ENCODE results near the gene KCNK3. TPM values are rescaled to one million over a fixed set of nuclear protein-coding genes. Genes with fewer than 3 reads are reported as not detected.

Gene KCNK3
- polyA plus RNA-seq, 1 donor from 2014 or later: 12.9 TPM

DNA sequence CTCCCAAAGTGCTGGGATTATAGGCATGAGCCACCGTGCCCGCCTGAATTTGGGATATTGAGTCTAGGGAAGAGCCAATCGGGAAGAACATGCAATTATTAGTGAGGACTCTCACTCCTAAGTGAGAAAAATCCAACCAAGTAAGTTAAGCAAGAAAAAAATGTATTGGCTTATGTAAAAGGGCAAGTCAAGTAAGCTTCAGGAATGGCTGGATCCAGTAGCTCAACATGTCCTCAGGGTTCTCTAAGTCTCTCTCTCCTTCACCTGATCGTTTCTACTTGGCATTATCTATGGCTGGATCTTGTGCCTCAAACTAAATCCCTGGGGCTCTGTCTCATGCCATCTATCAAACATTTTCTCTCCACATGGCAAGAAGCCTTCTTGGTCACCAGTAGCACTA is 35.3 kb upstream of the KCNK3 start:
- Histone ChIP-seq H3K27me3 (ENCODE audit: insufficient read depth, low read depth, low read length) (no peaks in the 10 kb centered on the region), H3K27ac (ENCODE audit: low read length) (no peak overlapping the region), H3K4me3 (ENCODE audit: low read length) (no peak overlapping the region), H3K9me3 (ENCODE audit: low read length) (no peaks in the 10 kb centered on the region), H3K4me2 (ENCODE audit: low read length) (no peak overlapping the region), H2AFZ (ENCODE audit: low read depth, low read length) (no peak overlapping the region), H3K9me2 (ENCODE audit: insufficient read depth, low read length) (no peaks in the 10 kb centered on the region), H3F3A (ENCODE audit: insufficient read depth, low read length, poor library complexity, severe bottlenecking) (no peaks in the 10 kb centered on the region), H3K36me3 (ENCODE audit: insufficient read depth, low read length) (no peaks in the 10 kb centered on the region), H3K79me2 (replicated peaks; ENCODE audit: insufficient read depth, low read length) (no peaks in the 10 kb centered on the region), H4K20me1 (ENCODE audit: insufficient read depth) (no peaks in the 10 kb centered on the region), H3K9ac (ENCODE audit: low read length) (no peak overlapping the region)
- TF ChIP-seq RAD21 (conservative IDR thresholded peaks at IDR 0.05) (no peak), TAF1 (IDR thresholded peaks at IDR 0.05; ENCODE audit: low read depth) (no peak), POLR2AphosphoS5 (IDR thresholded peaks at IDR 0.05) (no peak), EZH2 (IDR thresholded peaks at IDR 0.05; ENCODE audit: borderline replicate concordance, insufficient read depth, low read length, poor library complexity, severe bottlenecking) (no peak), MXI1 (conservative IDR thresholded peaks at IDR 0.05; ENCODE audit: poor library complexity, severe bottlenecking) (no peak), EP300 (conservative IDR thresholded peaks at IDR 0.05; ENCODE audit: poor library complexity, severe bottlenecking) (no peak), SMC3 (conservative IDR thresholded peaks at IDR 0.05; ENCODE audit: poor library complexity) (no peak)
- TF ChIP-seq, protein P1, sequence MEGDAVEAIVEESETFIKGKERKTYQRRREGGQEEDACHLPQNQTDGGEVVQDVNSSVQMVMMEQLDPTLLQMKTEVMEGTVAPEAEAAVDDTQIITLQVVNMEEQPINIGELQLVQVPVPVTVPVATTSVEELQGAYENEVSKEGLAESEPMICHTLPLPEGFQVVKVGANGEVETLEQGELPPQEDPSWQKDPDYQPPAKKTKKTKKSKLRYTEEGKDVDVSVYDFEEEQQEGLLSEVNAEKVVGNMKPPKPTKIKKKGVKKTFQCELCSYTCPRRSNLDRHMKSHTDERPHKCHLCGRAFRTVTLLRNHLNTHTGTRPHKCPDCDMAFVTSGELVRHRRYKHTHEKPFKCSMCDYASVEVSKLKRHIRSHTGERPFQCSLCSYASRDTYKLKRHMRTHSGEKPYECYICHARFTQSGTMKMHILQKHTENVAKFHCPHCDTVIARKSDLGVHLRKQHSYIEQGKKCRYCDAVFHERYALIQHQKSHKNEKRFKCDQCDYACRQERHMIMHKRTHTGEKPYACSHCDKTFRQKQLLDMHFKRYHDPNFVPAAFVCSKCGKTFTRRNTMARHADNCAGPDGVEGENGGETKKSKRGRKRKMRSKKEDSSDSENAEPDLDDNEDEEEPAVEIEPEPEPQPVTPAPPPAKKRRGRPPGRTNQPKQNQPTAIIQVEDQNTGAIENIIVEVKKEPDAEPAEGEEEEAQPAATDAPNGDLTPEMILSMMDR (IDR thresholded peaks at IDR 0.05; ENCODE audit: poor library complexity, severe bottlenecking): no peak
- TF ChIP-seq, protein P2, sequence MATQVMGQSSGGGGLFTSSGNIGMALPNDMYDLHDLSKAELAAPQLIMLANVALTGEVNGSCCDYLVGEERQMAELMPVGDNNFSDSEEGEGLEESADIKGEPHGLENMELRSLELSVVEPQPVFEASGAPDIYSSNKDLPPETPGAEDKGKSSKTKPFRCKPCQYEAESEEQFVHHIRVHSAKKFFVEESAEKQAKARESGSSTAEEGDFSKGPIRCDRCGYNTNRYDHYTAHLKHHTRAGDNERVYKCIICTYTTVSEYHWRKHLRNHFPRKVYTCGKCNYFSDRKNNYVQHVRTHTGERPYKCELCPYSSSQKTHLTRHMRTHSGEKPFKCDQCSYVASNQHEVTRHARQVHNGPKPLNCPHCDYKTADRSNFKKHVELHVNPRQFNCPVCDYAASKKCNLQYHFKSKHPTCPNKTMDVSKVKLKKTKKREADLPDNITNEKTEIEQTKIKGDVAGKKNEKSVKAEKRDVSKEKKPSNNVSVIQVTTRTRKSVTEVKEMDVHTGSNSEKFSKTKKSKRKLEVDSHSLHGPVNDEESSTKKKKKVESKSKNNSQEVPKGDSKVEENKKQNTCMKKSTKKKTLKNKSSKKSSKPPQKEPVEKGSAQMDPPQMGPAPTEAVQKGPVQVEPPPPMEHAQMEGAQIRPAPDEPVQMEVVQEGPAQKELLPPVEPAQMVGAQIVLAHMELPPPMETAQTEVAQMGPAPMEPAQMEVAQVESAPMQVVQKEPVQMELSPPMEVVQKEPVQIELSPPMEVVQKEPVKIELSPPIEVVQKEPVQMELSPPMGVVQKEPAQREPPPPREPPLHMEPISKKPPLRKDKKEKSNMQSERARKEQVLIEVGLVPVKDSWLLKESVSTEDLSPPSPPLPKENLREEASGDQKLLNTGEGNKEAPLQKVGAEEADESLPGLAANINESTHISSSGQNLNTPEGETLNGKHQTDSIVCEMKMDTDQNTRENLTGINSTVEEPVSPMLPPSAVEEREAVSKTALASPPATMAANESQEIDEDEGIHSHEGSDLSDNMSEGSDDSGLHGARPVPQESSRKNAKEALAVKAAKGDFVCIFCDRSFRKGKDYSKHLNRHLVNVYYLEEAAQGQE (IDR thresholded peaks at IDR 0.05; ENCODE audit: borderline replicate concordance): no peak

DNA sequence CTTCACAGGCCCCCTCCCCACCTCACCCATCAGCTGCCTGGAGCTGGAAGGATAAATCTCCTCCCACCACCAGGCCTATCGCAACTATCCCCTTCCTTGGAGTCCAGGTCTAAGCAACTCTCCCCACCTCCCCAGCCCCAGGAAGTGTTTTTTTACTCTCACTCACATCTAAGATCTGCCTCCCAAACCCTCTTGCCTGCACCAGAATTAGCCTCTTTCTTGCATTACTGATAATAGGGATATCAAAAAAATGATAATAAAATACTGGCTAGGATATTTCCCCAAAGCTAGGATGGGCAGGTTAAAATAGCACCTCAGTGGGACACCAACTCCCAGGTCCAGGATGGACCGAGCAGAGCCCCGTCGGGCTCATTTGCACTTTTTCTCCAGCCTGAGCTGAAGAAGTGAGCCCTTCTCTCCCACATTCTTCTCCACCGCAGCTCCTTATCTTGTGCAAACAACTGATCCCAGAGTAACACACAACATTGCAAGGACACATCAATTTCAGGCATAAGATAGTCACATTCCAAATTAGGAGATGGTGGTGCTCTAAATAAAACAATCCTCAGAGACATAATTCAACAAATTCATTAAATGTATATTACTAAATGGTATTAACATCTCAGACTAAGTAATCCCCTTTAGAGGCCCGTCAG is 33.7 kb upstream of the KCNK3 start:
- H3K79me2 ChIP-seq (replicated peaks; ENCODE audit: insufficient read depth, low read length): no peaks in the 10 kb centered on the region
- H3K27ac ChIP-seq (ENCODE audit: low read length): no peak overlapping the region
- no peaks in the 10 kb centered on the region for H3K27me3 ChIP-seq (ENCODE audit: insufficient read depth, low read depth, low read length)
- H3K9me2 ChIP-seq (ENCODE audit: insufficient read depth, low read length): no peaks in the 10 kb centered on the region
- H3K36me3 ChIP-seq (ENCODE audit: insufficient read depth, low read length): no peaks in the 10 kb centered on the region
- no peak overlapping the region for H3K4me2 ChIP-seq (ENCODE audit: low read length)
- TF ChIP-seq SMC3 (conservative IDR thresholded peaks at IDR 0.05; ENCODE audit: poor library complexity) (no peak), POLR2AphosphoS5 (IDR thresholded peaks at IDR 0.05) (no peak), TAF1 (IDR thresholded peaks at IDR 0.05; ENCODE audit: low read depth) (no peak), EZH2 (IDR thresholded peaks at IDR 0.05; ENCODE audit: borderline replicate concordance, insufficient read depth, low read length, poor library complexity, severe bottlenecking) (no peak), RAD21 (conservative IDR thresholded peaks at IDR 0.05) (no peak), EP300 (conservative IDR thresholded peaks at IDR 0.05; ENCODE audit: poor library complexity, severe bottlenecking) (no peak), MXI1 (conservative IDR thresholded peaks at IDR 0.05; ENCODE audit: poor library complexity, severe bottlenecking) (no peak)
- TF ChIP-seq, protein P1 (IDR thresholded peaks at IDR 0.05; ENCODE audit: poor library complexity, severe bottlenecking): no peak
- TF ChIP-seq, protein P2 (IDR thresholded peaks at IDR 0.05; ENCODE audit: borderline replicate concordance): no peak
- H3K9me3 ChIP-seq (ENCODE audit: low read length): no peaks in the 10 kb centered on the region
- H4K20me1 ChIP-seq (ENCODE audit: insufficient read depth): no peaks in the 10 kb centered on the region
- no peaks in the 10 kb centered on the region for H3F3A ChIP-seq (ENCODE audit: insufficient read depth, low read length, poor library complexity, severe bottlenecking)
- H2AFZ ChIP-seq (ENCODE audit: low read depth, low read length): no peak overlapping the region
- no peak overlapping the region for H3K9ac ChIP-seq (ENCODE audit: low read length)
- no peak overlapping the region for H3K4me3 ChIP-seq (ENCODE audit: low read length)
